ENCODE measurements around the gene POLA1. TPM values are rescaled to one million over a fixed set of nuclear protein-coding genes. Genes with fewer than 3 reads are reported as not detected.

Gene POLA1
- total and polyA plus RNA-seq, 2 of the 4 experiments (the other 2 are of a cell fraction) = 4.0 to 15.1 TPM

- no peak overlapping the region for H4K5ac ChIP-seq (ENCODE audit: low read depth, low read length)
- no peak overlapping the region for H2AFZ ChIP-seq (replicated peaks; ENCODE audit: low read length, poor library complexity)
- intact Hi-C loops (cut with micrococcal nuclease) = loop anchor here (5.0 kb wide), 1 partner anchor 165 kb away; no protein-coding TSS in a partner anchor
Observed at GRCh38 chrX:25002661-25003020, 308.9 kb downstream of the POLA1 start.

More at GRCh38 chrX:25002661-25003020, 308.9 kb downstream of the POLA1 start:
- Histone ChIP-seq H2BK120ac (ENCODE audit: low read depth, low read length) (no peak overlapping the region), H2AK9ac (replicated peaks; ENCODE audit: low read depth, low read length, poor library complexity) (no peak overlapping the region), H2AK5ac (ENCODE audit: low read depth, low read length) (no peak overlapping the region), H3K9me1 (ENCODE audit: insufficient read depth, low read length) (no peaks in the 10 kb centered on the region), H4K8ac (ENCODE audit: low read depth in 2 of 2, low read length in 2 of 2) (no peak overlapping the region), H4K20me1 (ENCODE audit: insufficient read depth, low read length) (no peaks in the 10 kb centered on the region), H3K27me3 (ENCODE audit: control insufficient read depth, insufficient read depth, low read length) (peaks cover 55% of the 10 kb centered on the region), H2BK5ac (ENCODE audit: low read depth, low read length, poor library complexity, severe bottlenecking) (no peak overlapping the region), H4K91ac (ENCODE audit: insufficient read depth, low read depth, low read length) (no peak overlapping the region), H3K9ac (ENCODE audit: low read depth, low read length) (no peak overlapping the region), H3K4me1 (ENCODE audit: control insufficient read depth, insufficient read depth, low read length) (no peaks in the 10 kb centered on the region; the same call in 1 of the 2 replicates), H3K14ac (replicated peaks; ENCODE audit: low read depth, low read length) (no peak overlapping the region), H2BK20ac (ENCODE audit: low read depth, low read length) (no peak overlapping the region), H3K79me1 (ENCODE audit: low read depth in 1 of 2, low read length in 2 of 2) (no peaks in the 10 kb centered on the region), H3K36me3 (ENCODE audit: control insufficient read depth, insufficient read depth, low read length) (no peaks in the 10 kb centered on the region), H3K4ac (ENCODE audit: low read depth, low read length) (no peak overlapping the region), H3K18ac (ENCODE audit: low read depth, low read length) (no peak overlapping the region), H3K56ac (ENCODE audit: extremely low read depth, insufficient read depth, low read length) (no peak overlapping the region), H3K23ac (ENCODE audit: low read depth, low read length) (no peak overlapping the region), H3K27ac (ENCODE audit: insufficient read depth, low read length) (no peak overlapping the region), H3K4me2 (ENCODE audit: low read depth, low read length) (peak overlapping the region; percentile 49; the same call in 1 of the 2 replicates), H3K4me3 (ENCODE audit: insufficient read depth, low read depth, low read length) (peak overlapping the region; percentile 6; the same call in 1 of the 2 replicates), H3K9me3 (ENCODE audit: control insufficient read depth, insufficient read depth, low read length) (peaks cover 5% of the 10 kb centered on the region), H2BK15ac (ENCODE audit: low read depth, low read length) (no peak overlapping the region)
- dilution Hi-C loops (cut with HindIII; ENCODE audit: low sequenced_read_pairs, unreplicated experiment) = no loop called here
- TF ChIP-seq NFE2L2 (IDR thresholded peaks at IDR 0.05; ENCODE audit: low read depth, low read length) = no peak
- TF ChIP-seq RCOR1 (IDR thresholded peaks at IDR 0.05; ENCODE audit: insufficient replicate concordance, low read length) = no peak
- TF ChIP-seq BHLHE40 (IDR thresholded peaks at IDR 0.05; ENCODE audit: low read depth, low read length) = no peak
- WGBS, 2 experiments (ENCODE audit: extremely low coverage in 2 of 2, insufficient read length in 1 of 2) = 20% methylated on average over 2 of the region's 33 CpGs; no CpG with 5 or more reads in 1 of the 2 experiments
- ChIA-PET CTCF (no interaction called here), POLR2A (ENCODE audit: unreplicated experiment) (no interaction called here)
- DNase-seq (no peak), ATAC-seq (ENCODE audit: low read depth) (no peak)
- BruUV-seq (replicated peaks) = no TSS peak
- in situ Hi-C loops (cut with MboI; ENCODE audit: low sequenced_read_pairs) = no loop called here

Data from IMR-90 (cell line).